HepG2 (cell line): Measurements from ENCODE around the gene FLACC1. TPM values are rescaled to one million over a fixed set of nuclear protein-coding genes. Genes with fewer than 3 reads are reported as not detected.

Experiments
- ATAC-seq: fragments of 200-7000 bp; cut with Tn5 transposase; 3 replicates; pipeline ENCODE4 v1.9.1; 2020; ENCODE audit warnings: mild to moderate bottlenecking, moderate library complexity
- BruUV-seq: library from RNA; stranded (reverse); fragments of 400-500 nt; replicated peaks from 2 replicates; lab custom pipeline; 2021; lab: Mats Ljungman, UMichigan
- CTCF ChIA-PET: fragments of 300-600 bp; formaldehyde crosslinking; extraction: SDS; loops from one replicate; lab custom pipeline; 2021; ENCODE audit warnings: low total read pairs, inconsistent platforms, low intra/inter-chr PET ratio; lab: Yijun Ruan, JAX
- POLR2A ChIA-PET: fragments of 350-600 bp; sonication (Branson Sonifier 250); formaldehyde crosslinking; loops from one replicate; lab custom pipeline; 2020; ENCODE audit warnings: antibody characterized with exemption, inconsistent platforms; lab: Yijun Ruan, JAX
- DNase-seq: peaks from one replicate; pipeline ENCODE4 v3.0.0-alpha.2; 2015; ENCODE audit warnings: low spot score
- FAIRE-seq: peaks from 3 replicates; lab custom pipeline; 2011; peaks lifted over from hg19 to GRCh38; lab: Jason Lieb, UNC
- H2AFZ ChIP-seq: one replicate; pipeline ENCODE4 v1.6.1; 2011; ENCODE audit warnings: low read length, inconsistent platforms
- H3K27ac ChIP-seq: fragments of 300-600 bp; 3 replicates; pipeline ENCODE4 v1.8.0; 2011; ENCODE audit warnings: mixed run types, mild to moderate bottlenecking, mixed read lengths, low read length, inconsistent platforms; ENCODE audit not compliant: insufficient read depth; ENCODE audit errors: extremely low read length
- H3K27me3 ChIP-seq, 2 experiments: fragments of 200-600 bp in 1 of 2; 2 replicates in 1 of 2; 3 replicates in 1 of 2; pipeline versions ENCODE4 v1.6.0 to v1.8.0; 2011; ENCODE audit warnings: low read length in 2 of 2, mild to moderate bottlenecking in 2 of 2, moderate library complexity in 2 of 2, inconsistent platforms in 1 of 2; ENCODE audit not compliant: insufficient read depth in 2 of 2, control insufficient read depth in 1 of 2
- H3K36me3 ChIP-seq, 2 experiments: fragments of 200-600 bp in 1 of 2; replicated peaks in 1 of 2; 2 replicates in 1 of 2; 3 replicates in 1 of 2; pipeline versions ENCODE4 v1.5.1 to v1.8.0; 2011; ENCODE audit warnings: low read length in 2 of 2, inconsistent platforms in 1 of 2; ENCODE audit not compliant: insufficient read depth in 2 of 2, control insufficient read depth in 1 of 2
- H3K4me1 ChIP-seq: 2 replicates; pipeline ENCODE4 v1.5.1; 2012; ENCODE audit warnings: low read length, inconsistent platforms; ENCODE audit not compliant: insufficient read depth
- H3K4me2 ChIP-seq: 2 replicates; pipeline ENCODE4 v1.6.0; 2011; ENCODE audit warnings: low read depth, low read length, inconsistent platforms
- H3K4me3 ChIP-seq, 3 experiments: fragments of 200-600 bp in 1 of 3; sonication (generic), shearing (Covaris generic) in 1 of 3; replicated peaks in 1 of 3; 2 replicates each; pipeline ENCODE4 v1.5.1; 2011 to 2016; ENCODE audit warnings: low read length in 3 of 3, inconsistent platforms in 2 of 3, low read depth in 2 of 3, mild to moderate bottlenecking in 2 of 3, control low read depth in 1 of 3, mixed read lengths in 1 of 3; ENCODE audit not compliant: insufficient read depth in 1 of 3
- H3K79me2 ChIP-seq: one replicate; pipeline ENCODE4 v1.6.1; 2011; ENCODE audit warnings: low read length, inconsistent platforms; ENCODE audit not compliant: insufficient read depth
- H3K9ac ChIP-seq: 2 replicates; pipeline ENCODE4 v1.6.0; 2011; ENCODE audit warnings: mild to moderate bottlenecking, low read depth, low read length, inconsistent platforms; ENCODE audit not compliant: insufficient read depth
- H3K9me3 ChIP-seq: 2 replicates; pipeline ENCODE4 v1.5.1; 2012; ENCODE audit warnings: mild to moderate bottlenecking, low read length
- H4K20me1 ChIP-seq: 2 replicates; pipeline ENCODE4 v1.6.0; 2011; ENCODE audit warnings: inconsistent platforms, mild to moderate bottlenecking, low read length, moderate library complexity; ENCODE audit not compliant: insufficient read depth
- CEBPZ ChIP-seq: IDR thresholded peaks from 2 replicates; pipeline ENCODE4 v1.6.1; 2012; ENCODE audit warnings: low read length, improper control_type of control experiment
- CENPT ChIP-seq: sonication (generic); formaldehyde crosslinking; IDR thresholded peaks from 2 replicates; pipeline ENCODE4 v1.8.0; 2022; ENCODE audit warnings: low read depth, mild to moderate bottlenecking, moderate library complexity, missing genetic modification reagents
- DMAP1 ChIP-seq: IDR thresholded peaks from 2 replicates; pipeline ENCODE4 v1.6.1; 2016
- ETV6 ChIP-seq: sonication (generic); formaldehyde crosslinking; conservative IDR thresholded peaks from 2 replicates; pipeline ENCODE4 v1.4.0; 2020; ENCODE audit warnings: missing genetic modification reagents
- FOXK1 ChIP-seq: sonication (generic); formaldehyde crosslinking; IDR thresholded peaks from 2 replicates; pipeline ENCODE4 v1.4.0; 2020; ENCODE audit warnings: low read depth, missing genetic modification reagents, borderline replicate concordance
- GMEB2 ChIP-seq: IDR thresholded peaks from 2 replicates; pipeline ENCODE4 v1.6.1; 2016; ENCODE audit warnings: missing biosample characterization, missing genetic modification reagents, low read depth
- HOMEZ ChIP-seq: IDR thresholded peaks from 2 replicates; pipeline ENCODE4 v1.6.1; 2016; ENCODE audit warnings: low read depth
- MTA3 ChIP-seq: sonication (generic); formaldehyde crosslinking; IDR thresholded peaks from 2 replicates; pipeline ENCODE4 v1.4.0; 2020; ENCODE audit warnings: missing genetic modification reagents
- PLSCR1 ChIP-seq: sonication (generic); formaldehyde crosslinking; IDR thresholded peaks from 2 replicates; pipeline ENCODE4 v1.5.0; 2020; ENCODE audit warnings: missing genetic modification reagents, mild to moderate bottlenecking, borderline replicate concordance
- POGZ ChIP-seq: sonication (generic); formaldehyde crosslinking; IDR thresholded peaks from 2 replicates; pipeline ENCODE4 v1.4.0; 2020; ENCODE audit warnings: mild to moderate bottlenecking, missing genetic modification reagents
- SCMH1 ChIP-seq: sonication (generic); formaldehyde crosslinking; IDR thresholded peaks from 2 replicates; pipeline ENCODE4 v1.9.0; 2021; ENCODE audit warnings: missing genetic modification reagents, mild to moderate bottlenecking, borderline replicate concordance
- TBL1XR1 ChIP-seq: fragments of 150-350 bp; IDR thresholded peaks from 2 replicates; pipeline ENCODE4 v1.6.1; 2014; ENCODE audit warnings: borderline replicate concordance, low read length; ENCODE audit not compliant: partially characterized antibody
- WGBS: methylation state at CpG from one replicate; pipeline ENCODE4 v1.1.6; 2017; ENCODE audit warnings: low lambda C conversion rate; 5-methylcytosine and 5-hydroxymethylcytosine counted together
- in situ Hi-C: cut with HindIII; loops from 2 replicates; pipeline ENCODE4 v1.10.0; 2017; ENCODE audit warnings: low pct_unique_long_range_greater_than_20kb; ENCODE audit not compliant: extremely low pct_ligation_motif_present
- intact Hi-C: fragments of 100-400 bp; cut with micrococcal nuclease; formaldehyde crosslinking; loops from one replicate; pipeline ENCODE4 v1.10.0; 2022; ENCODE audit not compliant: unreplicated experiment
- polyA plus RNA-seq, 8 experiments: library from polyadenylated mRNA; depleted of rRNA in 3 of 8; stranded (reverse) in 7 of 8; unstranded in 1 of 8; fragments of >200 nt; fragmentation: Illumina TruSeq in 4 of 8; extraction: Trizol in 4 of 8; gene quantifications; 2 replicates each; pipeline versions ENCODE4 v1.2.1 to v1.2.3, GENCODE V29; 2011 to 2016; ENCODE audit warnings: low read depth in 4 of 8, missing spikeins in 1 of 8, mixed read lengths in 1 of 8; ENCODE audit not compliant: insufficient read depth in 1 of 8
- total RNA-seq, 5 experiments: library from RNA; depleted of rRNA; stranded (reverse); fragments of >200 nt; fragmentation: Illumina TruSeq; extraction: Trizol; gene quantifications; 2 replicates each; pipeline ENCODE4 v1.2.3, GENCODE V29; 2016; ENCODE audit warnings: low read depth in 1 of 5

Gene FLACC1
- total and polyA plus RNA-seq, 2 of the 13 experiments (the other 11 are each of a cell fraction or from before 2014, with no cell fraction given): 0.35 to 0.59 TPM

GRCh38 chr2:201320257-201320656, 36.9 kb downstream of the FLACC1 start (continued):
- TF ChIP-seq CEBPZ: no peak
- no peak for TF ChIP-seq MTA3 (CRISPR knock-in tag)
- no peak for TF ChIP-seq HOMEZ (CRISPR knock-in tag)
- TF ChIP-seq FOXK1: no peak

- intact Hi-C loops (no loop called here), in situ Hi-C loops (no loop called here)
- Histone ChIP-seq H3K4me3 (no peak overlapping the region), H4K20me1 (no peaks in the 10 kb centered on the region), H3K9ac (no peak overlapping the region), H3K27me3 (peaks cover 0 to 1% of the 10 kb centered on the region in 2 experiments; a peak in 2 of 5 replicates), H3K9me3 (peaks cover 11% of the 10 kb centered on the region; the same call in 1 of the 2 replicates), H3K4me1 (no peaks in the 10 kb centered on the region), H2AFZ (no peak overlapping the region), H3K79me2 (no peaks in the 10 kb centered on the region), H3K4me2 (no peak overlapping the region), H3K27ac (no peak overlapping the region), H3K36me3 (no peaks in the 10 kb centered on the region)
- ChIA-PET CTCF (no interaction called here), POLR2A (no interaction called here)
- ATAC-seq (no peak), FAIRE-seq (no peak), DNase-seq (no peak)
- 2% methylated on average over 2 of the region's 2 CpGs for WGBS
- no peak for TF ChIP-seq CENPT (CRISPR knock-in tag)
- no peak for TF ChIP-seq ETV6 (CRISPR knock-in tag)
- no peak for TF ChIP-seq TBL1XR1
- TF ChIP-seq DMAP1 (CRISPR knock-in tag): no peak
- TF ChIP-seq SCMH1 (CRISPR knock-in tag): no peak
- TF ChIP-seq GMEB2 (CRISPR knock-in tag): no peak
- TF ChIP-seq POGZ: no peak
- TF ChIP-seq PLSCR1 (CRISPR knock-in tag): no peak
- no TSS peak for BruUV-seq
Observed at GRCh38 chr2:201319511-201319910, 37.6 kb downstream of the FLACC1 start.
